HG03342 (cell line): Measurements from ENCODE around the gene HMGN1.

Experiments
- ATAC-seq: cut with Tn5 transposase; IDR thresholded peaks from one replicate; pipeline ENCODE4 v1.9.1; 2021; ENCODE audit warnings: mild to moderate bottlenecking, moderate library complexity; ENCODE audit not compliant: unreplicated experiment

The HMGN1 gene

DNA sequence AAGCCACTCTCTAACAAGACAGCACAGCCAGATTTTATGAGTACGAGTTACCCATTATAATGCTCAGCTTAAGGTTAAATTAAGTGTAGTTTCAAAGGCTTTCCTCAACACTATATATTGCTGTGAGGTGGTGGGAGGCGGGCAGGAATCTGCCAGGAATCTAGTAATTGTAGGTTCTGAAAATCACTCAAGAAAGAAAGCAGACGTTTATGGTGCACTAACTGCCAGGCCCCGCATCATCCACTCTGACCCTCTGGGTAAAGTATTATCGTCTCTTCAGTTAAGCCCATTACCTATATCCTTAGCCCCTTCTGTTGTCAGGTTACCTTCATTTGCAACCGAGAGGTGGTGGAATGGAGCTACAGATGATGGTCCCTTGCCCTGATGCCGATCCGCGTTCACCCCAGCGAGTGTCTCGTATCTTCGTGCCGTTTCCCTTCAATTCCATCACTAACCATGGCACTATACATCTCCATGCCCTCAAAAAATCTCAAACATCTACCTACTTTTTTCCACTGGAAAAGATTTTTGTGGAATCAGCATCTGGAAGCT is 12.4 kb downstream of the HMGN1 start:
- no peak for ATAC-seq

DNA sequence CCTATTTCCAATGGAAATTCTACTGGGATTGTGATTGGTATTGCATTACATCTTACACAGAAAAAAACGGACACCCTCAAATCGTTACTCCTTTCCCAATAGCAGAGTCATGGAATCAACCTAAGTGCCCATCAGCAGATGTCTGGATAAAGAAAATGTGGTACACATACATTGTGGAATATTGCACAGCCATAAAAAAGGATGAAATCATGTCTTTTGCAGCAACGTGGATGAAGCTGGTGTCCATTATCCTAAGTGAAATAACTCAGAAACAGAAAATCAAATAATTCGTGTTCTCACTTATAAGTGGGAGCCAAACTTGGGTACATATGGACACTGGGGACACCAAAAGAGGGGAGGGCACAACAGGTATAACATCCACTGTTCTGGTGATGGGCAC is 14.3 kb downstream of the HMGN1 start:
- ATAC-seq, result no peak

DNA sequence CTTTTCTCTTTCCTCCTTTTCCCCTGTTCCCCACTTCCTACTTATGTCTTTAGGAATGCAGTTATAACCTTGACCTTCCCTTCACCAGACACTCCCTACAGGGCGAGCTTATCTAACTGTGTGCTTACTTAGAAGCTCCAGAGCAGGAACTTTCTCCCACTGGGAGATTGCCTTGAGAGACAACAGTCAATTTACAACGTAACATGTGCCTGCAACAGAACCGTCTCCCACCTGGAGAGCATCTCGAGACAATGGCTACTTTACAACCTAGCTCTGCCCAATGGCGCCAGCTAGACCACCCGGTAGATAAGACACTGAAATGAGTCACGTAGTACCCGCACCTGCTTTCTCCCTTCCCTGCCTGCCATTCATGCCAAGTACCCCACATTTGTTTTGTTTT is 16.7 kb downstream of the HMGN1 start:
- no peak for ATAC-seq

DNA sequence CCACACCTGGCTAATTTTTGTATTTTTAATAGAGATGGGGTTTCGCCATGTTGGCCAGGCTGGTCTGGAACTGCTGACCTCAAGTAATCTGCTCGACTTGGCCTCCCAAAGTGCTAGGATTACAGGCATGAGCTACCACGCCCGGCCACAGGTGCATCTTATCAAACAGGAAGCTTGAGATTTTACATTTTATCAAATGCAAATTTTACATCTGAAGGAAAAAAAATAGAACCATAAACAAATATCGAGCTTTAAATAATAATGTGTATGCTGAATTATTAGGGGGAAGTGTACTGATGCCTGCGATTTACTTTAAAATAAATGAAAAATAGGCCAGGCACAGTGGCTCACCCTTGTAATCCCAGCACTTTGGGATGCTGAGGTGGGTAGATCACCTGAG is 18.9 kb downstream of the HMGN1 start:
- ATAC-seq, result no peak

DNA sequence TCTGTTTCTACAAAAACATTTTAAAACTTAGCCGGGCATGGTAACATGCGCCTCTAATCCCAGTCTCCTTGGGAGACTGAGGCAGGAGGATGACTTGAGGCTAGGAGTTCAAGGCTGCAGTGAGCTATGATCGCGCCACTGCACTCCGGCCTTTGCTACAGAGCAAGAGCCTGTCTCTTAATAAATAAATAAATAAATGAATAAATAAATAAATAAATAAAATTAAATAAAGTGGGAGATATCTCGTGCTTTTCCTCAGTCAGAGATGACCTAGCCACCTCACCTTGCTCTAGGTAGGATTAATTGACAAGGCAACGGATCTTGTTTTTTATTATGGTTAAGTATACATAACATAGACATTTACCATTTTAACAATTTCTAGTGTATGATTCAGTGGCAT is 21.2 kb downstream of the HMGN1 start:
- ATAC-seq, result no peak

DNA sequence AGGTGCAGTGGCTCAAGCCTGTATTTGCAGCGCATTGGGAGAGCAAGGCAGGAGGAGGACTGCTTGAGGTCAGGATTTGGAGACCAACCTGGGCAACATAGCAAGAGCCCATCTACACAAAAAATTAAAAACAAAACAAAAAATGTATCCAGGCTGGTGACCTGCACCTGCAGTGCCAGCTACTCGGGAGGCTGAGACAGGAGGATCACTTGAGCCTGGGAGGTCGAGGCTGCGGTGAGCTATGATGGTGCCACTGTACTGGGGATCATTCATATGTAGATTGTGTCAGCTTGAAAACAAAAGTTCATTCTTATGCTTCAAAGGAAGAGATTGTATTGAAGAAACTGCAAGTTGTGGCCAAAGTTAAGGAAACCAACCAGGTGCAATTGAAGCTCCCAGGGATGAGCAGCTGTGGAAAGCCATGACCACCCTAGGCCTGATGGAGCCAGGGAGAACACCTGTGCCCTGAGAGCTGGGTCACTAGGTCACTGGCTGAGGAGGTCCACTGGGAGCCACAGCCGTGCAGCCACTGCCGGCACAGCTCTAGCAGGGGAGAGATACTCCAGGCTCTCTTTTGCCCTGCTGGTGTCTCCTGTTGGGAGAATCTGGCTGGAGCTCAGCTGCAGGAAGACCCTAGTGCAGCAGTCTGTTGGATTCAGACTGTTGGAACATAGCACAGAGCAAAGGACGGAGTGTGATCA is 22.1 kb downstream of the HMGN1 start:
- no peak for ATAC-seq

DNA sequence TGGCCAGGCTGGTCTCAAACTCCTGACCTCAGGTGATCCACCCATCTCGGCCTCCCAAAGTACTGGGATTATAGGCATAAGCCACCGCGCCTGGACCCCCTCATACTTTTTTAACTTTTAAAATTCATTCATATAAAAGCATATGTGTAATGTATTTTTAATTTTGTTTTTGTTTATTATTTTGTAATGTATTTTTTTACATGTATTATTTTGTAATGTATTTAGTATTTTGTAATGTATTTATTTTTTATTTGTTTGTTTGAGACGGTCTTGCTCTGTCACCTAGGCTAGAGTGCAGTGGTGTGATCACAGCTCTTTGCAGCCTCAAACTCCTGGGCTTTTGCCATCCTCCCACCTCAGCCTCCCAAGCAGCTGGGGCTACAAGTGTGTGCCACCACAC is 23.4 kb downstream of the HMGN1 start:
- ATAC-seq, result no peak

DNA sequence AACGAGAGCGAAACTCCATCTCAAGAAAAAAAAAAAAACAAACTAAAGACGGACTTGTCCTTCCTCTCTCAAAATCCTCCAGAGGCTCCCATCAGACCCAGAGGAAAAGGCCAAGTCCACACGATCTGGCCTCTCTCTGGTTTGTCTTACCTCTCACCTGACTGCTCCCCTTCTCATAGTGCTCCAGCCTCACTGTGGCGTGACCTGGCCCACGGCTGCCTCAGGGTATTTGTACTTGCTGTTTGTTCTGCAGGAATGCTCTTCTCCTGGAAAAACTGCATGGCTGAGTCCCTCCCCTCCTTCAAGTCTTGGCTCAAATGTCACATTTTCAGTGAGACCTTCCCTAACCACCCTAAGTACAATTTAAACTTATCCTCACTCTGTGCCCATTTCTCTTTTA is 27.5 kb downstream of the HMGN1 start:
- ATAC-seq, result no peak

DNA sequence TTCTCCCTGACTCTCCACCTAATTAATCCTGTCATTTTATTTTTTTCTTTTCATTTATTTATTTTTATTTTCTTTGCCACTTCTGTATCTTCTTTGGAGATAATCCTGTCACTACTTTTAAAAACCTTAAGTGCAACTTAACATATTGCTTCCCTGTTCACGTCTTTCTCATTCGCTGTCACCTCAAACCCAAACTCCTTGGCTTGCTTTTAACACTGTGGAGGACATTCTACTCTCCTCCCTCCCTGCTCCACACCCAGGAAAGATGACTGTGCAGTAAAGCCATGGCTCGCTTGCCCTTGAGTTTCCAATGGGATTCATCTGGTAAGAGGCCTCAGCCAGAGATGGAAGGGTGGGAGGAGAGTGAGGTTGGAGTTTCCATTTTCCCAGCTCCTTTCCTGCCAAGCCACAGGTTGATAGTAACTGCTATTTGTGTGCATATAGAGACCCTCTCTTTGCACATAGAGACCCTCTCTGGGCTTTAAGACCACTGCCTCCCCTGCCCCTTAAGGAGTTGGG is 29.0 kb downstream of the HMGN1 start:
- ATAC-seq, result no peak

DNA sequence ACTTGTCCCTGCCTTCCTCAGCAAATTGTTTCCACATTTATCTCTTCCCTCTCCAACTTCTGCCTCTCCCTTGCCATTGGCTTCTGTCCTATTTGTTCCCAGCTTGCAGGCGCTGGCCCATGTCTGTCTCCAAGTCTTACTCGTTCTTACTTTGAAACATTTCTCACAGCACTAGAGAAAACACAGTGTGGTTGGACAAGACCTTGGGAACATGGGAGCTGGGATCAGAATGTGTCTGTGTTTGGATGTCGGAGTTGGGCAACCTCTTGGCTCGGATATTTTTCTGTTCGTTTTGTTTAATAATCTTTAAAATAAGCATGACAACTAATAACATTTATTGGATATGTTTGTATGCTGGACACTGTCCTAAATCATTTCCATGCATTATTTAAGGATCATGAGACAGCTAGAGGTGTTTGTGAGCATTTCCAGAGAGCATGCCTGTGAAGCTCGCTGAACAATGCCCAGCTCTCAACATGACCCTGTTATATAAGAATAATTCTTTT is 29.6 kb downstream of the HMGN1 start:
- ATAC-seq, result no peak

DNA sequence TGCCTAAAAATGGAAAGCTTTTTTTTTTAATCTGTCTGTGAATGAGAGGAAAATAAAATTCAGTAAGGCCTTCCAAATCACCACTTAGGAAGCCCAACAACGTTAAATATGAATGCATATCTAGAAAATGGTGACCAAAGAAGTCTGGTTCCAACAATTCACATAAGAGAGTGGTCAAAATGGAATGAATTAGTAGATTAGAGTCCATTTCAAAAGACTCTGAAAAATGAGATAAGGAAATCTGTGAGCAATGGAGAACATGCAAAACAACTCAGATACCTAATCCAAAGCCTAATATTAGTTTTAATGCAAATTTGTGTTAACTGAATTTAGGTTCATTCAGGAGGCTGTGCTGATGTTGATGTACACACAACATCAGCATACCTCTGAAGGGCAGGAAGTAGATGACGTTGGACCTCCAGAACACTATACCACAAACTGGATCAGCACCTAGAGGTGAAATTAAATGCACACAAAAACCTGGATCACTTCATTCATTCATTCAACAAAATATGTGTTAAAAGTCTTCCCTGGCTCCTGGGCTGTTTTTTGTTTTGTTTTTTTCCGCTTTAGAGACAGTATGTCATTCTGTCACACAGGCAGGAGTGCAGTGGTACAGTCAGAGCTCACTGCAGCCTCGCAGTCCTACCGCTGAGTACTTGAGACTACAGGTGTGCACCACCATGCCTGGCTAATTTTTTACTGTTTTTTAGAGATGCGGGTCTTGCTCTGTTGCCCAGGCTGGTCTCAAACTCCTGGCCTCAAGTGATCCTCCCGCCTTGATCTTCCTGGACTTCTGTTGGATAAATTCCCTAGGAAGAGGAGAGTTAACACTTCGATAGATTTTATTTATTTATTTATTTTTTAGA is 30.6 kb downstream of the HMGN1 start:
- no peak for ATAC-seq

DNA sequence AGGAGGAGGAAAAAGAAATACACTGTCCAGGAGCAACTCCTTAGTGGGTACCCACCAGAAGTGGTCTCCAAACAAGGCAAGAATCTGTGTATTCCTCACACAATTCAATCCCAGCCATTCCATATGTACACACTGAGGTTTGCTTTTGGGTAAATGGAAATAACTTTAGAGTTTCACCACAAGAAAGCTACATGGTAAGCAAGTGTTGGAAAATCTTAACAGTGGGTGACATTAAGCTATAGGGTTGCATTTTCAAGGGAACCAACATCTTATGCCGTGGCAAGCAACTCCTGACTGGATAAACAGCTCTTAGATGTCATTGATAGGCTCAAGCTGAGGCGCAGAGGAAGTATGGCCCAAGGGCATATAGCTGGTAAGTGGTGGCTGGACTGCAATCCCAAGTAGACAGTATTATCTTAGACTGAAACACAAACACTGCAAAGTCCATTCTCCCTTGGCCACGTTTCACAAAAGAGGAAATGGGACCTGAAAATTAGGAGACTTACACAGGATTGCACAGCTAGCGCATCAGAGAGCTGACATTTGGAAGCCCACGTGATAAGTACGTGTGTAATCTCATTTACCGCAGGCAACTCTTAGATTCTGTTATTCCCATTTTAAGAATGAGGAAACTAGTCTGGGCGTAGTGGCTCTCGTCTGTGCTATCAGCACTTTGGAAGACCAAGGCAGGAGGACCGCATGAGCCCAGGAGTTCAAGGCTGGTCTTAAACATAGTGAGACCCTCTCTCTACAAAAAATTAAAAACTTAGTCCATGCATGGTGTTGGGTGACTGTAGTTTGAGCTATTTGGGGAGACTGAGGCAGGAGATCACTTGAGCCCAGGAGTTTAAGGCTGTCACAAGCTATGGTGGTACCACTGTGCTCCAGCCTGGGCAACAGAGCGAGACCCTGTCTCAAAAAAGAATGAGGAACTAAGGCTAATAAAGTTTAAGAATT is 31.5 kb downstream of the HMGN1 start:
- no peak for ATAC-seq

DNA sequence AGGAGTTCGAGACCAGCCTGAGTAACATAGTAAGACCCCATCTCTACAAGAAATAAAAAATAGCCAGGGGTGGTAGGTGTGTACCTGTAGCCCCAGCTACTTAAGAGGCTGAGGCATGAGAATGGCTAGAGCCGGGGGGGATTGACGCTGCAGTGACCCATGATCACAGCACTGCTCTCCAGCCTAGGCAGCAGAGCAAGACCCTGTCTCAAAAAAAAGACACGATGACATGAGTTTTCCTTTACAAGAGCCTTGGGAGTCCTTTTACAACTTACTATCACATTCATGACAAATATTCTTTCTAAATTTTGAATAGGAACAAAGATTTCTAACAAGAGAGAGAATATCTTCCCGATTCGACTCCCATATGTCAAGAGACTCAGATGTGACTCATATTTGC is 32.2 kb downstream of the HMGN1 start:
- no peak for ATAC-seq

DNA sequence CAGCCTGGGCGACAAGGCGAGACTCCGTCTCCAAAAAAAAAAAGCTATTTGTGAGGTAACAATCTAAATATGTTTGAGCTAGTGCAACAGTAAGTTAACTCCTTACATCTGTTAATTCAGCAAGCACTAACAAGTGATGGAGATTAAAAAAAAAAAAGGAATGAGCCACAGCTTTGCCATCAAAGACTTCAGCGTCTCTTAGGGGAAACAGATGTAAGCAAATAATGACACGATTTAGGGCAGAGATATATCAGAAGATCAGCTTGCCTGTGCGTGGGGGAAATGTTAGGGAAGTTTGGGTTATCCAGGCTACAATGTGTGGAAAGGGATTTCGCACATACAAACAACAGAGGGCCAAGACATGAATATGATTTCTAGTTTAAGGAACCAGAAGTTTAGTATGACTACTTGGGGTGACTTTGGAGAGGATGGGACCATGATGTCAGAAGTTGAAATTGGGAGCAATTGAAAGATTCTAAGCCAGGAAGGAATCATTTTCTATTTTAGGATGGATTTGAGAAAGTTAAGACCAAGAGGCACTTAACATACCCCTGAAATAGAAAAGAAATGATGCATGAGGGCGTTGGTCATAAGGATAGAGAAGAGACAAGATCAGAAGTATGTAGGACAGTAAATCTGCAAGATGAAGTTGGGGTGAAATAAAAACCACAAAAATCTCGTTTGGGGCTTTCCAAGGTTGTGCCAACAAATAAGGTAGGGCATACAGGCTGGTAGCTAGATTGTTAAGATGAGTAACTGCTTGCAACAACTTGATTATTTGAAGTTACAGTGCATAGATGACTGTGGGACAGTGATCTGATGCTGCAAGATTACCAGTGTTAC is 33.1 kb downstream of the HMGN1 start:
- no peak for ATAC-seq

DNA sequence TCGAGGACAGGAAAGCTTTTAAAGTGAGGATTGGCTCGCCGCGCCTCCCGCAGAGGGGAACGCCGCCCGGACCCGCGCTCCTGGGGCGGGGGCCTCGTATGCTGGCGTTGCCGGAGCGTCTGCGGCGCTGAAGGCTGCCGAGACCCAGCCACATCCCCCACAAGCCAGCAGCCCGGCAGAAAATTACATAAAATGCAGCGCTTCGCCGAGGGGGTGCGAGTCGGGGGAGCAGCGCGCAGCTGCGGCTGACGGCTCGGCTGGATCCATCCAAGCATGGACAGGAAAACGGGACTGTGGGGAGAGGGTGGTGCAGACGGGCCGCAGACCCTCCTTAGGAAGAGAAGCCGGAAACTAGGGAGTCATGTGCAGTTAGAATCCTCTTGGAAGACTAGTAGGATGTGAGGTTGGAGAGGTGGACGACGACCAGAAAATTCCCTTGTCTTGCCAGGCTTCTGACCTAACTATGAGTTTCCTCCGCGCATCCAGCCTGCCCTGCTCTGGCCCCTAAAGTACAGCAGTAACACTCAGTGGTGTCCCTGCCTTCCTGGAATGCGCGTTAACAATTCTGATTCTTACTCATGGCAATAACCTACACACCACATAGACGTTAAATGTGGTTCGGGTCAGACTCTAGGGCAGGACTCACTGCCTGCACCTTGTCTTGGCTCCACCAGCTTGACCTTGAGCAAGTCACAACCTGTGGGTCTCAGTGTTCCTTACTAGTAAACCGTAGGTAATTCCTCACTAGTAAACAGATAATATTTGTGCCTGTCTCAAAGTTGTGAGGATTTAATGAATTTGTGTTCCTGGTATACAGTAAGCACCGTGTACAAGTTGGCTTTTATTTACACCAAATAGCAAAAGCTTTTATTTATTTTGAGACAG is 34.5 kb downstream of the HMGN1 start:
- ATAC-seq, result peak; percentile 1

DNA sequence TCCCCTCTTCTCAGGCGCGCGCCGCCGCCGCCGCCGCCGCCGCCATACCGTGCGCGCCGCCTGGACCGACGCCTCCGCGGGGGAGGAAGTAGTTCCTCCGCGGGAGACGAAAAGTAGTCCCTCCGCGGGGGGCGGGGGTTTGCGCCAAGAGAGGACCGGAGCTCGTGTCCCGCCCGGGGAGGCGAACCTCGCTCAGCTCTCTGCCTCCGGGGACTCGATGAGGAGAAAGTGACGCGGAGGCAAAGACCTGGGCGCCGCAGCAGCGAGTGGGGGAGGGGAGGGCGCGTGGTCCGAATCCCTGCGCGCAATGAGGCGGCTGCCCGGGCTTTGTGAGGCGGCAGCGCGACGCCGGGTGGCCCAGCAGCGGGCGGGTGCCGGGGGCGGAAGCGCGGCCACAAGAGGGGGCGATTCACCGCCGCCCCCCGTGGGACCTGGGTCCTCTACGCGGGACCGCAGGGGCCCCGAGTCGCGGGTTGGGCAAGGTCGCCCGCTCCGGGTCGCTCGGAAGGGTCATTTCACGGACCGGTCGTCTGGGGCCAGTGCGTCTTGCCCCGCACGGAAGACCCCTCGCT is 35.2 kb downstream of the HMGN1 start, which contains the start of gene BRWD1:
Gene BRWD1 (minus strand): TSS at position 62 of the 572 bp plus-strand sequence. CDS start 141 bp downstream, outside the sequence.
- peak; percentile 40 for ATAC-seq

DNA sequence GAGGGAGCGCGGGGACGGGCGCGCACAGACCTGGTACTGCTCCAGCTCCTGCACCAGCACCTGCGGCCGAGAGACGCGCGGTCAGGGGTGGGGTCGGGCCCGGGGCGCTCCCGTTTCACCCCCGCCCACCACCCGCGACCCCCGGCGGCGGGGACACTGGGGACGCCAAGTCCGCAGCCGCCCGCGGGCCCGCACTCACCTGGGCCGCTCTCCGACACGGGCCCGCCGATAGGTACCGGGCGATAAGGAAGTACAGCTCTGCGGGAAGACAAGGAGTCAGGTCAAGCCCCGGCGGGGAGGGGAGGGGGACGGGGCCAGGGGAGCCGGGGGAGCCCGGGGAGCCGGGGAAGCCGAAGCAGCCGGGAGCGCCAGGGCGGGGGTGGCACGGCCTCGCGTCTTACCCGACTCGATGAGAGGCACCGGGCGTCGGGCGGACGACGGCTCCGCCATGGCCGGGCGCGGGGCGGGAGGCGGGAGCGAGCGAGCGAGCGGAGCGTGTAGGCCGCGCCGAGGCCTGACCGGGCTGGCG is 35.8 kb downstream of the HMGN1 start:
- peak; percentile 5 for ATAC-seq
